Lower lobe of right lung (tissue), 2 donors: ENCODE results near the gene TAOK1. TPM values are rescaled to one million over a fixed set of nuclear protein-coding genes. Genes with fewer than 3 reads are reported as not detected.

Source experiments
- ATAC-seq, 2 donors: fragments of 200-7000 bp; cut with Tn5 transposase; one replicate each; pipeline ENCODE4 v1.9.1; 2020 to 2022; ENCODE audit warnings: mild to moderate bottlenecking in 2 of 2, moderate library complexity in 2 of 2
- DNase-seq: peaks from one replicate; pipeline ENCODE4 v3.0.0-alpha.2; 2020
- H3K27ac ChIP-seq: fragments of 200-600 bp; one replicate; pipeline ENCODE4 v1.8.0; 2022
- H3K27me3 ChIP-seq: fragments of 200-600 bp; one replicate; pipeline ENCODE4 v1.8.0; 2022; ENCODE audit warnings: low read depth
- H3K36me3 ChIP-seq: fragments of 200-600 bp; one replicate; pipeline ENCODE4 v1.8.0; 2022; ENCODE audit warnings: mild to moderate bottlenecking
- H3K4me1 ChIP-seq: fragments of 200-600 bp; one replicate; pipeline ENCODE4 v1.8.0; 2022
- H3K4me3 ChIP-seq: fragments of 200-600 bp; one replicate; pipeline ENCODE4 v1.8.0; 2022; ENCODE audit warnings: mild to moderate bottlenecking
- H3K9me3 ChIP-seq: fragments of 200-600 bp; one replicate; pipeline ENCODE4 v1.8.0; 2022
- intact Hi-C: fragments of 100-400 bp; cut with DNase I; formaldehyde crosslinking; loops from one replicate; pipeline ENCODE4 v1.11.0; 2022
- total RNA-seq: library from RNA; stranded (reverse); fragmentation: NEBNext Ultra II Directional; extraction: Animal tissue kit (Norgen Biotek cat#: 25700); gene quantifications from one replicate; pipeline ENCODE4 v1.2.1, GENCODE V29; 2021
- TF ChIP-seq, protein P1 (sequence below): fragments of 200-600 bp; IDR thresholded peaks from one replicate; pipeline ENCODE4 v1.8.0; 2022; ENCODE audit warnings: antibody characterized with exemption, mild to moderate bottlenecking
- donor health status: DM: no; HTN: yes; CAD: no; lungs with severe emphysema.

Gene TAOK1
- total RNA-seq, 1 donor from 2014 or later: 70.6 TPM

DNA sequence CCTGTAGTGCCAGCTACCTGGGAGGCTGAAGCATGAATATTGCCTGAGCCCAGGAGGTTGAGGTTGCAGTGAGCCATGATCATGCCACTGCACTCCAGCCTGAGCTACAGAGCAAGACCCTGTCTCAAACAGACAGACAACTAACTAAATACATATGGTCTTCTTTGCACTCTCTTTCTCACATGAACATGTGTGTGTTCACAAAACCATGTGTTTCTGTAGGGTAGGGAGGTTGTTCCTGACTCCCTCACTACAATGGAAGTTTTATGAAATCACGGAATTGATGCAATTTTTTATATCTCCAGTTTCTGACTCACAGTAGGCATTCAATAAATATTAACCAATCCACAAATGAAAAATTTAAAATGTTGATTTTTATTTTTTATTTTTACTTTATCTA is 128.2 kb downstream of the TAOK1 start:
- Histone ChIP-seq H3K4me3 (no peak overlapping the region), H3K27ac (no peak overlapping the region), H3K9me3 (no peaks in the 10 kb centered on the region), H3K36me3 (peaks cover 93% of the 10 kb centered on the region), H3K27me3 (no peaks in the 10 kb centered on the region), H3K4me1 (no peaks in the 10 kb centered on the region)
- no peak for DNase-seq
- ATAC-seq: no peak
- TF ChIP-seq, protein P1, sequence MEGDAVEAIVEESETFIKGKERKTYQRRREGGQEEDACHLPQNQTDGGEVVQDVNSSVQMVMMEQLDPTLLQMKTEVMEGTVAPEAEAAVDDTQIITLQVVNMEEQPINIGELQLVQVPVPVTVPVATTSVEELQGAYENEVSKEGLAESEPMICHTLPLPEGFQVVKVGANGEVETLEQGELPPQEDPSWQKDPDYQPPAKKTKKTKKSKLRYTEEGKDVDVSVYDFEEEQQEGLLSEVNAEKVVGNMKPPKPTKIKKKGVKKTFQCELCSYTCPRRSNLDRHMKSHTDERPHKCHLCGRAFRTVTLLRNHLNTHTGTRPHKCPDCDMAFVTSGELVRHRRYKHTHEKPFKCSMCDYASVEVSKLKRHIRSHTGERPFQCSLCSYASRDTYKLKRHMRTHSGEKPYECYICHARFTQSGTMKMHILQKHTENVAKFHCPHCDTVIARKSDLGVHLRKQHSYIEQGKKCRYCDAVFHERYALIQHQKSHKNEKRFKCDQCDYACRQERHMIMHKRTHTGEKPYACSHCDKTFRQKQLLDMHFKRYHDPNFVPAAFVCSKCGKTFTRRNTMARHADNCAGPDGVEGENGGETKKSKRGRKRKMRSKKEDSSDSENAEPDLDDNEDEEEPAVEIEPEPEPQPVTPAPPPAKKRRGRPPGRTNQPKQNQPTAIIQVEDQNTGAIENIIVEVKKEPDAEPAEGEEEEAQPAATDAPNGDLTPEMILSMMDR: no peak
- intact Hi-C loops: no loop called here

DNA sequence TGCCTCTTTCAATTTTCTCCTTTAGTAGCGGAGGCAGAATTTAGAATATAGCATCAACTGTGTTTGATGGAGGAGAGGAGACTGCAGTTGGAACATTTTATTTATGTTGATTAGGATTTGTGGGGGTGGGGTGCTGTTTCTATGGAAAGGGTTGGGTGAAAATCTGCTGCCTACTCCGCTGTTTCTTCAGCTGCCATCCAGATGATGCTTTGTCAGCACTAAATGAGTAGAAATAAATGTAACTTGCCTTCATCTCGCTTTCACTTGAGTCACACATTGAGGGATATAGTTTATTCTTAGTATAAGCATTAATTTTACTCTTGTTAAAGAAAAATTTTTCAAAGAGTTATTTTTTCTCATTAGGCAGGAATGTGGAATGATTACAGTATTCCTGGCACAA is 134.5 kb downstream of the TAOK1 start:
- Histone ChIP-seq H3K4me3 (no peak overlapping the region), H3K9me3 (no peaks in the 10 kb centered on the region), H3K27ac (no peak overlapping the region), H3K27me3 (no peaks in the 10 kb centered on the region), H3K36me3 (peaks cover 99% of the 10 kb centered on the region), H3K4me1 (no peaks in the 10 kb centered on the region)
- intact Hi-C loops: no loop called here
- no peak for ATAC-seq
- DNase-seq: no peak
- TF ChIP-seq, protein P1: no peak

DNA sequence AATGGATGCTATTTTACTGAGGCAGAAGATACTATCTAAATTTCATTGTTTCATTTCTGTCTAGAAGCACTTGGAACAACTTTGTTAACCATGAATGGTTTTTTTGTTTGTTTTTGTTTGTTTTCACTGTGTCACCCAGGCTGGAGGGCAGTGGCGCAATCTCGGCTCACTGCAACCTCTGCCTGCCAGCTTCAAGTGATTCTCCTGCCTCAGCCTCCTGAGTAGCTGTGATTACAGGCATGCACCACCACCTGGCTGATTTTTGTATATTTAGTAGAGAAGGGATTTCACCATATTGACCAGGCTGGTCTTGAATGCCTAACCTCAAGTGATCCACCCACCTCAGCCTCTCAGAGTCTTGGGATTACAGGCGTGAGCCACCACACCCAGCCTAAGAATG is 136.2 kb downstream of the TAOK1 start:
- no peak overlapping the region for H3K4me3 ChIP-seq
- DNase-seq (no peak), ATAC-seq (no peak)
- TF ChIP-seq, protein P1: no peak
- H3K9me3 ChIP-seq: no peaks in the 10 kb centered on the region
- H3K4me1 ChIP-seq: no peaks in the 10 kb centered on the region
- peaks cover 96% of the 10 kb centered on the region for H3K36me3 ChIP-seq
- intact Hi-C loops: no loop called here
- no peak overlapping the region for H3K27ac ChIP-seq
- no peaks in the 10 kb centered on the region for H3K27me3 ChIP-seq

DNA sequence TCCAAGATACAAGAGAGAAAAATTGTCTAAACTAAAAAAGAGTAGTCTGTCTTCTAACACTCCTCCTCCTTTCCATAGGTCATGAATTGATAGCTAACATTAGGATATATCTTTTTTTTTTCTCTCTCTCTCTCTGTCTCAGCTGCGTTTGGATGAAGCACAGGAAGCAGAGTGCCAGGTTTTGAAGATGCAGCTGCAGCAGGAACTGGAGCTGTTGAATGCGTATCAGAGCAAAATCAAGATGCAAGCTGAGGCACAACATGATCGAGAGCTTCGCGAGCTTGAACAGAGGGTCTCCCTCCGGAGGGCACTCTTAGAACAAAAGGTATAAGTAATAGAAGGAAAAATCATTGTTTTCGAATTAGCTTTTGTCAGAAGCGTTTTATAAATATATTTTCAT is 143.8 kb downstream of the TAOK1 start:
- Histone ChIP-seq H3K36me3 (peaks cover 77% of the 10 kb centered on the region), H3K9me3 (no peaks in the 10 kb centered on the region), H3K27me3 (no peaks in the 10 kb centered on the region), H3K4me3 (no peak overlapping the region), H3K4me1 (no peaks in the 10 kb centered on the region), H3K27ac (no peak overlapping the region)
- DNase-seq: no peak
- no peak for ATAC-seq
- TF ChIP-seq, protein P1: no peak
- intact Hi-C loops: loop anchor here (10.0 kb wide), 1 partner anchor 169 kb away; no protein-coding TSS in a partner anchor

DNA sequence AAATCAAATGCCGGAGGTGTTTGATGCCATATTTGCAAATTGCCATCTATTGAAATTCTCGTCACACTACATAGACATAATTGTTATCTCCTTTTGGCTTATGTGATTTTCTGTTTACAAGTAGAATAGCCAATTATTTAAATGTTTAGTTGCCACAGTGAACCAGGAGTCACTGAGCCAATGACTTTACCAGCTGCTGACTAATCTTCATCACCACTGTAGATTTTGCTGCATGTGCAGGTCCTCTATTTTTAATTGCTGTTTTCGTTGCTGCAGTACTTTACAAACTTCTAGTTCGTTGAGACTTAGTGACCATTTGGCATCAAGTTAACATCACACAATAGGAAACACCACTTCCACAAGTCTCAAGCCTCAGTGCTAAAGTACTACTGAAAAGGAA is 153.9 kb downstream of the TAOK1 start:
- DNase-seq: no peak
- ATAC-seq: no peak
- intact Hi-C loops: no loop called here
- H3K27me3 ChIP-seq: no peaks in the 10 kb centered on the region
- H3K4me1 ChIP-seq: peaks cover 3% of the 10 kb centered on the region
- TF ChIP-seq, protein P1: no peak
- H3K9me3 ChIP-seq: no peaks in the 10 kb centered on the region
- no peak overlapping the region for H3K27ac ChIP-seq
- peaks cover 53% of the 10 kb centered on the region for H3K36me3 ChIP-seq
- no peak overlapping the region for H3K4me3 ChIP-seq

DNA sequence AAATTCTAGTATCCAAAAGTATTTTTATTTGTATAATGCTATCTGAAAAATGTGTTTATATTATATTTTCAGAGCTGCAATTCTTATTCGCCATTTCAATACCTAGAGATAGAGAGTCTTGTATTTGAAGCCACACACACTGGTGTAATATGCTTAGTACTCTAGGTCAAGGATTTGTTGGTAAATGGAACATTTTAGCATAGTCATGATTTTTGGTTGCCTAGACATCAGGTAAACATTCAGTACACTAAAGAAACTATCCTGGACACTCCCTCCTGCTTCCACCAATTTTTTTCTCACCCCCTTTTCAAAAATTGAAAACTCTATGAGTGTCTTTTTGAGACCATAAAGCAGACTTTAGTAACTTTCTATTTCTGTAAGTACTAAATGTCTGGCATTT is 155.9 kb downstream of the TAOK1 start:
- no peak overlapping the region for H3K27ac ChIP-seq

More for the DNA sequence above, 155.9 kb downstream of the TAOK1 start:
- DNase-seq (no peak), ATAC-seq (peak in 1 of 2 donors; percentile 39)
- Histone ChIP-seq H3K9me3 (no peaks in the 10 kb centered on the region), H3K4me3 (no peak overlapping the region), H3K27me3 (no peaks in the 10 kb centered on the region), H3K36me3 (peaks cover 40% of the 10 kb centered on the region), H3K4me1 (peaks cover 12% of the 10 kb centered on the region)
- intact Hi-C loops: no loop called here
- TF ChIP-seq, protein P1: no peak
